Measurements from ENCODE around the gene COL12A1.

COL12A1 gene

GRCh38 chr6:75201901-75202672, 3.8 kb downstream of the COL12A1 start:
- Histone ChIP-seq H3K27ac (replicated peaks) (no peak overlapping the region), H3K27me3 (ENCODE audit: insufficient read depth, poor library complexity, severe bottlenecking) (peaks cover 56% of the 10 kb centered on the region), H3K4me3 (replicated peaks; ENCODE audit: insufficient read depth, low read length) (no peak overlapping the region)
- TF ChIP-seq POLR2AphosphoS5 (IDR thresholded peaks at IDR 0.05; ENCODE audit: low read depth) (no peak), SPI1 (IDR thresholded peaks at IDR 0.05; ENCODE audit: borderline replicate concordance, low read depth) (no peak), REST (IDR thresholded peaks at IDR 0.05; ENCODE audit: insufficient replicate concordance, low read depth) (no peak), CTCF (IDR thresholded peaks at IDR 0.05; ENCODE audit: insufficient read depth, low read length) (no peak), GABPA (IDR thresholded peaks at IDR 0.05; ENCODE audit: low read depth) (no peak)
- no peak for DNase-seq (ENCODE audit: low read depth in 1 of 2, low spot score in 1 of 2)

- Histone ChIP-seq H3K27me3 (ENCODE audit: insufficient read depth, poor library complexity, severe bottlenecking) (peaks cover 45% of the 10 kb centered on the region), H3K27ac (replicated peaks) (no peak overlapping the region), H3K4me3 (replicated peaks; ENCODE audit: insufficient read depth, low read length) (no peak overlapping the region)
- DNase-seq (ENCODE audit: low read depth in 1 of 2, low spot score in 1 of 2) = no peak
- TF ChIP-seq CTCF (IDR thresholded peaks at IDR 0.05; ENCODE audit: insufficient read depth, low read length) = no peak
- TF ChIP-seq GABPA (IDR thresholded peaks at IDR 0.05; ENCODE audit: low read depth) = no peak
- no peak for TF ChIP-seq POLR2AphosphoS5 (IDR thresholded peaks at IDR 0.05; ENCODE audit: low read depth)
- TF ChIP-seq SPI1 (IDR thresholded peaks at IDR 0.05; ENCODE audit: borderline replicate concordance, low read depth) = no peak
- no peak for TF ChIP-seq REST (IDR thresholded peaks at IDR 0.05; ENCODE audit: insufficient replicate concordance, low read depth)
These were observed 4.8 kb downstream of the COL12A1 start for GRCh38 chr6:75201021-75201420.

GRCh38 chr6:75199889-75200288, 6.0 kb downstream of the COL12A1 start:
- TF ChIP-seq SPI1 (IDR thresholded peaks at IDR 0.05; ENCODE audit: borderline replicate concordance, low read depth) = no peak
- Histone ChIP-seq H3K4me3 (replicated peaks; ENCODE audit: insufficient read depth, low read length) (no peak overlapping the region), H3K27ac (replicated peaks) (no peak overlapping the region), H3K27me3 (ENCODE audit: insufficient read depth, poor library complexity, severe bottlenecking) (peaks cover 34% of the 10 kb centered on the region)
- DNase-seq (ENCODE audit: low read depth in 1 of 2, low spot score in 1 of 2) = no peak

- H3K27me3 ChIP-seq (ENCODE audit: insufficient read depth, poor library complexity, severe bottlenecking) = no peaks in the 10 kb centered on the region
- no peak for DNase-seq (ENCODE audit: low read depth in 1 of 2, low spot score in 1 of 2)
- no peak overlapping the region for H3K27ac ChIP-seq (replicated peaks)
- no peak for TF ChIP-seq POLR2AphosphoS5 (IDR thresholded peaks at IDR 0.05; ENCODE audit: low read depth)
- H3K4me3 ChIP-seq (replicated peaks; ENCODE audit: insufficient read depth, low read length) = no peak overlapping the region
These were observed 9.7 kb downstream of the COL12A1 start for GRCh38 chr6:75196081-75196687.

Measured in HL-60 (cell line).